ENCODE data around the gene FIBCD1.

FIBCD1 gene

DNA sequence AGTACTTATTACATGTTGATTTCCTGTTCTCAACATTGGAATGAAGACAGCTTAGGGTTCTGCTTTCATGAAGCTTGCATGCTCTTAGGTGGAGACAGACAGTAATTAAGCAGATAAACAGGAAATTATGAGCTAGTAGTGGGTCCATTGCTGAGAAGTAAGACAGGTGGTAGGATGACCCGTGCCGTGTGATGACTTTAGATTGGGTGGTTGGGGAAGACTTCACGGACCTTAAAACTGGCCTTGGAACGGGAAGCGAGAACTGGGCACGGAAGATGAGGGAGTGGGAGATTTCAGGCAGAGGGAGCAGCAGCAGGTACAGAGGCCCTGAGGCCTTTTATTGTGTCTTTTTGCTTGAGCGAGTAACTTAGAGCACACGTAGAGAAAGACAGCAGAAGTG is 76.8 kb downstream of the FIBCD1 start:
- peaks cover 14 to 37% (median 26%) of the 10 kb centered on the region in 3 donors for H3K36me3 ChIP-seq
- H3K4me3 ChIP-seq: no peak overlapping the region
- H3K27me3 ChIP-seq: no peaks in the 10 kb centered on the region
- intact Hi-C loops (cut with DNase I; ENCODE audit: low total_unique reads): no loop called here
- H3K27ac ChIP-seq: peak overlapping the region; percentile 80
- H3K9me3 ChIP-seq: no peaks in the 10 kb centered on the region
- peaks cover 0 to 81% (median 56%) of the 10 kb centered on the region in 4 donors for H3K4me1 ChIP-seq
- no peak for DNase-seq
- TF ChIP-seq, protein P1, sequence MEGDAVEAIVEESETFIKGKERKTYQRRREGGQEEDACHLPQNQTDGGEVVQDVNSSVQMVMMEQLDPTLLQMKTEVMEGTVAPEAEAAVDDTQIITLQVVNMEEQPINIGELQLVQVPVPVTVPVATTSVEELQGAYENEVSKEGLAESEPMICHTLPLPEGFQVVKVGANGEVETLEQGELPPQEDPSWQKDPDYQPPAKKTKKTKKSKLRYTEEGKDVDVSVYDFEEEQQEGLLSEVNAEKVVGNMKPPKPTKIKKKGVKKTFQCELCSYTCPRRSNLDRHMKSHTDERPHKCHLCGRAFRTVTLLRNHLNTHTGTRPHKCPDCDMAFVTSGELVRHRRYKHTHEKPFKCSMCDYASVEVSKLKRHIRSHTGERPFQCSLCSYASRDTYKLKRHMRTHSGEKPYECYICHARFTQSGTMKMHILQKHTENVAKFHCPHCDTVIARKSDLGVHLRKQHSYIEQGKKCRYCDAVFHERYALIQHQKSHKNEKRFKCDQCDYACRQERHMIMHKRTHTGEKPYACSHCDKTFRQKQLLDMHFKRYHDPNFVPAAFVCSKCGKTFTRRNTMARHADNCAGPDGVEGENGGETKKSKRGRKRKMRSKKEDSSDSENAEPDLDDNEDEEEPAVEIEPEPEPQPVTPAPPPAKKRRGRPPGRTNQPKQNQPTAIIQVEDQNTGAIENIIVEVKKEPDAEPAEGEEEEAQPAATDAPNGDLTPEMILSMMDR (IDR thresholded peaks at IDR 0.05): no peak

DNA sequence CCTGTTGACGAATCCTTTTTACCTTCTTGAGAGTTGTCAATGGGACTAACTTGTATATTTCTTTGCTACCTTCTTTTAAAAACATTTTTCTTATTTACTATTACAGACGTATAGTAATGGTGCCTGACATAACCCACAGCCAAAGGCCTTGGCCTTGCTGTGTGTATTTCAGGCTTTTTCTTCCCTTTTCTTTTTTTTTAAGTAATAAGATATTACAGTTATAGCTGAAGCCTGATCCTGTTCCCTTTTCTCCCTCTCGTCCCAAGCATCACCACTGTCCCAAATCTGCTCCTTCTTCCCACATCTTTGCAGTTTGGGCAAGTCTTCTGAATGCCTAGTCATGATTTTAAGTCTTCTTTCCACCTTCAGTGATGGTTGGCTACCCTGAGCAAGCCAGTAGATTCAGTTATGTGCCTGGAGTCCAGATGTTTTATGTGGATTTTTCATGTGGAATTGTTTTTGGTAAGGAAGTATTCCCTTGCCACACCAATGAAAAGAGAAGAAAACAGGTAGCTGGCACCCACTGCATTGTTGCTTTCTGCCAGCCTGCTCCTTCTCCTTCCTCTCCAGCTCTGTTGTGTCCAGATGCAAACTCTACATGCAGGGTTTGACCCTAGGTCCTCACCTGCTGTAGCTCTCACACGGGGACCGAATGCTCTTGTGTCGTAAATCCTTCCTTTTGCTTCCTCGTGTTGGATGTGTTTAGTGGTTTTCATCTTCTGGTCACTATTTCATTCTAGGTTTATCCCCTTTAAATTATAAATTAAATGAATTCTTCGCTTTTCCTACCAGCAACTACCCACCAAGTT is 77.5 kb downstream of the FIBCD1 start:
- H3K4me3 ChIP-seq: no peak overlapping the region
- no peaks in the 10 kb centered on the region for H3K27me3 ChIP-seq
- H3K27ac ChIP-seq: peak overlapping the region; percentile 80
- H3K36me3 ChIP-seq: peaks cover 16 to 44% (median 32%) of the 10 kb centered on the region in 3 donors
- peaks cover 0 to 75% (median 53%) of the 10 kb centered on the region in 4 donors for H3K4me1 ChIP-seq
- intact Hi-C loops (cut with DNase I; ENCODE audit: low total_unique reads): loop anchor here (1.0 to 2.0 kb wide), 2 partner anchors 91 to 149 kb away; no protein-coding TSS in a partner anchor
- no peaks in the 10 kb centered on the region for H3K9me3 ChIP-seq
- TF ChIP-seq, protein P1 (IDR thresholded peaks at IDR 0.05): no peak
- DNase-seq: no peak

DNA sequence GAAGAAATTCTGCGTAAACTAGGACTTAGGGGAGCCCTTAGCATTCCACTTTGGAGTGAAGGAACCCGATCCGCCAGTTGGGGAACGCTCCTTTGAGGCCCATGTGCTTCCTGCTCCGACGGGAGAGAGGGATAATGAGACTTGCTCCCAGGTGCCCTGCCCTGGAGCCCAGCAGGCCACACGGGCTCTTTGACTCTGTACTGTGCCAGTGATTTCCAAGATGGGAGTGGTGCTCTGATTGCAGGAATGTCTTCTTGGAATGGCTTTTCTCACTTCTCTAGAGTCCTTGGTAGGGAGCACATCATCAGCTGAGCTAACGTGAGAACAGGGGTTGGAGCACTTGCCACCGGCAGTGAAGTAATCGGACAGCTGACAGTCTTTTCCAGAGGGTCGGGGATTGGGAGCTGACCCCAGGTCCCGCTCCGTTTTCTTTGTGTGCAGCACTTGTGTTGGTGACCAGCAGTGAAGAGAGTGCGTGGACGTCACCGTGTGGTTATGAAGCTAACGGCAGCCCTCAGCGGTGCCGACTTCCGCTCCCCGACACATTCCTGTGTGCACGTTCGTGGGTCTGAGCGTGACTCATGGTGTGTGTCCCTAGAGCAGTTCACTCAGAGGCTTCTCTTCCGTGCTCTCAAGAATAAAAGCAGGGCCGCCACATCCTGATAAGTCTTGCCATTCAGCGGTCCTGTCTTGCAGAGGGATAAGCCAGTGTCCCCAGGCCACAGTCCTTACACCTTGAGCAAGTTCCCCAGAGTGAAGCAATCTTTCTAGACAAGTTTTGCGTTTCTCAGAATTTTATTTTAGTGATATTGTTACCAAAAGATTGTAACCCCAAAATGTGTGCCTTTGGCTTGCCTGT is 78.4 kb downstream of the FIBCD1 start:
- TF ChIP-seq, protein P1 (IDR thresholded peaks at IDR 0.05): peak; percentile 61 to 69
- peaks cover 0 to 68% (median 49%) of the 10 kb centered on the region in 4 donors for H3K4me1 ChIP-seq
- peak; percentile 91 to 96 for DNase-seq
- intact Hi-C loops (cut with DNase I; ENCODE audit: low total_unique reads): loop anchor here (1.0 to 2.0 kb wide), 2 partner anchors 90 to 148 kb away; no protein-coding TSS in a partner anchor
- H3K27me3 ChIP-seq: no peaks in the 10 kb centered on the region
- H3K9me3 ChIP-seq: no peaks in the 10 kb centered on the region
- H3K27ac ChIP-seq: peak overlapping the region; percentile 80
- peaks cover 25 to 52% (median 41%) of the 10 kb centered on the region in 3 donors for H3K36me3 ChIP-seq
- H3K4me3 ChIP-seq: no peak overlapping the region

DNA sequence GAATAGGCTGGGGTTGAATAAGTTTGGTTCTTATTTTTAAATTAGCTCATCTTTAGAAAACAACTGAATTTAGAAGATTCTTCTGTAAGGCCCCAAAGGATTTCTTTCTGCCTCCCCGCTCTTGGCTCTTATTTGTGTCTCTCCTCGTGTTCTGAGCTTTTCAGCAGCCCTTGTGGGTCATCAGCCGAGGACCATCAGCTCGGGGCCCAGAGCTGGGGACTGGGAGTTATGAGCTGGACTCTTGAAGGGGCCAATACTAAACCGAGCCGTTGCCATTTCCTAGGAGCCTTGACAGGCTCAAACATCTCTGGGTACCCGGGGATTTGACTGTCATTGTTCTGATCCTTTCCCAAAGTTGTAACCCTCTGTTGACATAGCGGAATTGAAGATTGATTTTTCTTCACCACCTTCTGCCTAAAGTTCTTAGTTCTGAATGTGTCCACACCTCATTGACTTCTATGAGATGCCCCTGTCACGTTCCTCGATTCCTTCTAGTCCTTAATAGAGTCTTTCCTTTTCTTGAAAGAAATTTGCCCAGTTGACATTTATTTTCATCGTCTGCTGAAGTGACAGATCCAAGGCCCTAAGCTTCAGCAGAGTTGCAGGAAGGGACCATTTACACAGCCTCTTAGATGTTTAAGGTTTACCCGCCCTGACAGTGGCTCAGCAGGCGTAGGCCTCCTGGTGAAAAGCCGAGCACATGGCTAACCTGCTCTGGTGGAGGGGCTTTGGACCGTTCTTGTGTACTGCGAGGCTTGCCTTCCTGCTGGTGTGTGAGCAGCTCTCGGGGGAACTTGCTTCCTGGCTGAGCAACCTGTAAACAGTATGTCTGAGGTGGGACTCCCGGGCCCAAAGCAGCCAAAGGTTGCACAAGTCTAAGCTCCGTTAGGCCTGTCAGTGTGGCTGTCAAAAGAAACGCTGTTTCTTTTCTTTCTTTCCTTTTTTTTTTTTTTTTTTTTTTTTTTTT is 80.0 kb downstream of the FIBCD1 start:
- Histone ChIP-seq H3K27me3 (no peaks in the 10 kb centered on the region), H3K36me3 (peaks cover 35 to 52% (median 44%) of the 10 kb centered on the region in 3 donors), H3K4me1 (peaks cover 0 to 76% (median 50%) of the 10 kb centered on the region in 4 donors), H3K4me3 (peak overlapping the region in 1 of 2 donors; percentile 5), H3K27ac (peak overlapping the region; percentile 80), H3K9me3 (no peaks in the 10 kb centered on the region)
- TF ChIP-seq, protein P1 (IDR thresholded peaks at IDR 0.05): no peak
- intact Hi-C loops (cut with DNase I; ENCODE audit: low total_unique reads): no loop called here
- no peak for DNase-seq

All from tibial artery (tissue), 4 donors.